Measurements from ENCODE around the gene RGL4.
"Not testable (repeated sequence)": the region's sequence is repeated elsewhere in the genome, so short reads cannot be mapped to it uniquely, and the experiment has no call there.

RGL4 gene

GRCh38 chr22:23698094-23698493 lies 7.3 kb downstream of the RGL4 start:
- no peak for DNase-seq (ENCODE audit: low read depth in 2 of 2)

GRCh38 chr22:23698673-23699235 lies 7.9 kb downstream of the RGL4 start:
- DNase-seq (ENCODE audit: low read depth in 2 of 2) = no peak

- no peak for DNase-seq (ENCODE audit: low read depth in 2 of 2)
These were observed 9.9 kb downstream of the RGL4 start for GRCh38 chr22:23700706-23701105.

GRCh38 chr22:23704062-23704461 lies 13.2 kb downstream of the RGL4 start:
- DNase-seq (ENCODE audit: low read depth in 2 of 2) = no peak

GRCh38 chr22:23704829-23705228 lies 14.0 kb downstream of the RGL4 start:
- DNase-seq (ENCODE audit: low read depth in 2 of 2) = no peak

GRCh38 chr22:23705358-23705757 lies 14.5 kb downstream of the RGL4 start:
- no peak for DNase-seq (ENCODE audit: low read depth in 2 of 2)

GRCh38 chr22:23708270-23708669 lies 17.5 kb downstream of the RGL4 start:
- DNase-seq (ENCODE audit: low read depth in 2 of 2) = no peak

GRCh38 chr22:23709107-23709506 lies 18.3 kb downstream of the RGL4 start:
- no peak for DNase-seq (ENCODE audit: low read depth in 2 of 2)

- DNase-seq (ENCODE audit: low read depth in 2 of 2) = no peak
These were observed 21.4 kb downstream of the RGL4 start for GRCh38 chr22:23712256-23712655.

- DNase-seq (ENCODE audit: low read depth in 2 of 2) = no peak
These were observed 23.1 kb downstream of the RGL4 start for GRCh38 chr22:23713696-23714595.

- DNase-seq (ENCODE audit: low read depth in 2 of 2) = no peak
These were observed 24.1 kb downstream of the RGL4 start for GRCh38 chr22:23714596-23715578.

GRCh38 chr22:23715806-23716375 lies 25.1 kb downstream of the RGL4 start:
- no peak for DNase-seq (ENCODE audit: low read depth in 2 of 2)

- DNase-seq (ENCODE audit: low read depth in 2 of 2) = peak; percentile 71 to 74
These were observed 26.3 kb downstream of the RGL4 start for GRCh38 chr22:23716811-23717801.

GRCh38 chr22:23718371-23719165 lies 27.8 kb downstream of the RGL4 start:
- no peak for DNase-seq (ENCODE audit: low read depth in 2 of 2)

- DNase-seq (ENCODE audit: low read depth in 2 of 2) = no peak
These were observed 30.0 kb downstream of the RGL4 start for GRCh38 chr22:23720855-23721254.

GRCh38 chr22:23722160-23722559 lies 31.3 kb downstream of the RGL4 start:
- DNase-seq (ENCODE audit: low read depth in 2 of 2) = no peak

GRCh38 chr22:23722724-23723123 lies 31.9 kb downstream of the RGL4 start:
- no peak for DNase-seq (ENCODE audit: low read depth in 2 of 2)

GRCh38 chr22:23728108-23728507 lies 37.3 kb downstream of the RGL4 start:
- DNase-seq (ENCODE audit: low read depth in 2 of 2) = not testable (repeated sequence)

GRCh38 chr22:23737696-23738095 lies 46.9 kb downstream of the RGL4 start:
- no peak for DNase-seq (ENCODE audit: low read depth in 2 of 2)
